Measurements from ENCODE around the gene OR4D5. TPM values are rescaled to one million over a fixed set of nuclear protein-coding genes. Genes with fewer than 3 reads are reported as not detected.

OR4D5 gene
- total RNA-seq, 1 donor from 2014 or later: not detected

DNA sequence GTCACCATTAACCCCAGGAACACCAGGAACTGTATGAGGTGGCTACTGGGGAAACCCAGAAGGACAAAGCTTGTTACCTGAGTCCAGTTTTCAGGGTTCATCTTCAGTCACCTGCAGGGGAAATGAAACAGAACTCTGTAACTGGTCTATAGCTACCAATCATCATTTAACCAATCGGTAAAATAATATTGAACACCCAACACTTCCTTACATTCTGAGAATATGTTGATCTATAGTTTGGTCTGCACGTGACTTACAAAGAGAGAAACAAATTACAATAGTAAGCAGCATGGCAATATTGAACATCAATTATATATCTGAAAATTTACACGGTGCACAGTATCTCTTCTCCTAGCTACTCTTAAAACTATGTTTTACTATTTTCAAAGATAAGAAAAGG lies 4.3 kb downstream of the OR4D5 start, which contains the start of gene OR6T1:
Gene OR6T1 (minus strand): TSS at position 101 of the 400 bp plus-strand sequence. CDS start 0 bp downstream, at position 101.
- Mint-ChIP-seq H3K27ac (ENCODE audit: unreplicated experiment) (no peak within 1 kb of the TSS), H3K4me1 (ENCODE audit: unreplicated experiment) (no peaks in the 10 kb centered on the region), H3K27me3 (ENCODE audit: unreplicated experiment) (peaks cover 3% of the 10 kb centered on the region), H3K4me3 (ENCODE audit: unreplicated experiment) (no peak within 1 kb of the TSS), H3K36me3 (ENCODE audit: low read depth, unreplicated experiment) (no peaks in the 10 kb centered on the region), H3K9me3 (ENCODE audit: unreplicated experiment) (no peaks in the 10 kb centered on the region)
- DNase-seq (ENCODE audit: low spot score): no peak
- TF ChIP-seq, protein P1, sequence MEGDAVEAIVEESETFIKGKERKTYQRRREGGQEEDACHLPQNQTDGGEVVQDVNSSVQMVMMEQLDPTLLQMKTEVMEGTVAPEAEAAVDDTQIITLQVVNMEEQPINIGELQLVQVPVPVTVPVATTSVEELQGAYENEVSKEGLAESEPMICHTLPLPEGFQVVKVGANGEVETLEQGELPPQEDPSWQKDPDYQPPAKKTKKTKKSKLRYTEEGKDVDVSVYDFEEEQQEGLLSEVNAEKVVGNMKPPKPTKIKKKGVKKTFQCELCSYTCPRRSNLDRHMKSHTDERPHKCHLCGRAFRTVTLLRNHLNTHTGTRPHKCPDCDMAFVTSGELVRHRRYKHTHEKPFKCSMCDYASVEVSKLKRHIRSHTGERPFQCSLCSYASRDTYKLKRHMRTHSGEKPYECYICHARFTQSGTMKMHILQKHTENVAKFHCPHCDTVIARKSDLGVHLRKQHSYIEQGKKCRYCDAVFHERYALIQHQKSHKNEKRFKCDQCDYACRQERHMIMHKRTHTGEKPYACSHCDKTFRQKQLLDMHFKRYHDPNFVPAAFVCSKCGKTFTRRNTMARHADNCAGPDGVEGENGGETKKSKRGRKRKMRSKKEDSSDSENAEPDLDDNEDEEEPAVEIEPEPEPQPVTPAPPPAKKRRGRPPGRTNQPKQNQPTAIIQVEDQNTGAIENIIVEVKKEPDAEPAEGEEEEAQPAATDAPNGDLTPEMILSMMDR (IDR thresholded peaks at IDR 0.05; ENCODE audit: unreplicated experiment): no peak

DNA sequence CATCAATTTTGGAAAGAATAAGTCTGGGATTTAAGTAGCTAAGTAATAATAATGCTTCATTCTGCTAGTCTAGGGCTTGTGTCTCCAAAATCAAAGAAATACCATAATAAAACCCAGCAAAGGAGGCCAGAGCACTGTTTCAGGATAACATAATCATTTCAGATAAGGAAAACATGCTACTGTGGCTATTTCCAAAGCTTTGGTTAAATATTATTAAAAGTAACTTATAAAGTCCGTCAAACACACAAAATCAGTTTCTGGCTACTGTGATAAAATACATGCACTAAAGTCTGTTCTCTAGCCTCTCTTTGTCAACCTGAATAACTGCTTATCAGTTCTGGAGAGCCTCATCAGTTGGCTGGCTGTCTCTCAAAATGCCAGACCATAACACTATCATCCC lies 5.7 kb downstream of the OR4D5 start:
- TF ChIP-seq, protein P1 (IDR thresholded peaks at IDR 0.05; ENCODE audit: unreplicated experiment): no peak
- Mint-ChIP-seq H3K4me1 (ENCODE audit: unreplicated experiment) (no peaks in the 10 kb centered on the region), H3K36me3 (ENCODE audit: low read depth, unreplicated experiment) (no peaks in the 10 kb centered on the region), H3K4me3 (ENCODE audit: unreplicated experiment) (no peak overlapping the region), H3K27me3 (ENCODE audit: unreplicated experiment) (peaks cover 3% of the 10 kb centered on the region), H3K27ac (ENCODE audit: unreplicated experiment) (no peak overlapping the region), H3K9me3 (ENCODE audit: unreplicated experiment) (no peaks in the 10 kb centered on the region)
- no peak for DNase-seq (ENCODE audit: low spot score)

DNA sequence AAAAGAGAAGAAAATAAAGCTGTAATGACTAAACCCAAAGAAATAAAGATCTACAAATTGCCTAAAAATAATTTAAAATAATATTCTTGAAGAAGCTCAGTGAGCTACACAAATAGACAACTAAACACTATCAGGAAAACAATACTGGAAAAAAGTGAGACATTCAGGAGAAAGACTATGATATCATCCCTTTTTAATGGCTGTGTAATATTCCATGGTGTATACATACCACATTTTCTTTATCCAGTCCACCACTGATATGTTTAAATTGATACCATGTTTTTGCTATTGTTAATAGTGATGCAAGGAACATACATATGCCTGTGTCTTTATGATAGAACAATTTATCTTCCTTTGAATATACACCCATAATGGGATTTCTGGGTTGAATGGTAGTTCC lies 17.3 kb downstream of the OR4D5 start:
- TF ChIP-seq, protein P1 (IDR thresholded peaks at IDR 0.05; ENCODE audit: unreplicated experiment): no peak
- Mint-ChIP-seq H3K9me3 (ENCODE audit: unreplicated experiment) (no peaks in the 10 kb centered on the region), H3K27me3 (ENCODE audit: unreplicated experiment) (peaks cover 1% of the 10 kb centered on the region), H3K4me1 (ENCODE audit: unreplicated experiment) (peaks cover 4% of the 10 kb centered on the region), H3K4me3 (ENCODE audit: unreplicated experiment) (no peak overlapping the region), H3K36me3 (ENCODE audit: low read depth, unreplicated experiment) (no peaks in the 10 kb centered on the region), H3K27ac (ENCODE audit: unreplicated experiment) (no peak overlapping the region)
- DNase-seq (ENCODE audit: low spot score): no peak

DNA sequence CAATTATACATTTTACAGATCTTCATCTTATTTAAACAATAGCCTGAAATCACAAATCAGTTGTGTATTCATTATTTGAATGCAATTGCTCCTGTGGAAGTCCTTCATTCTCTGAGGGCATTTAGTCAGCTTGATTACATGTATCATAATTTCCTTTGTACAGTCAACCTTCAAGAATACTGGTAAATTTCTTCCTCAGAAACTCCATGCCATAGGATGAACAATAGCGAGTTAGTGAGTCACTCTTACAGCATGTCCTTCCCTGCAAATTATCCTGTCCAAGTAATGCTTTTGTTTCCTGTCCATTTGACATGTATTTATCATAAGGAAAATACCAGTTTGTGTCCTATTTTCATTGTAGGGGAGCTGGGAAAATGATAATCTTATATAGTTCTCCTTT lies 34.4 kb downstream of the OR4D5 start:
- Mint-ChIP-seq H3K27ac (ENCODE audit: unreplicated experiment) (no peak overlapping the region), H3K4me3 (ENCODE audit: unreplicated experiment) (no peak overlapping the region), H3K27me3 (ENCODE audit: unreplicated experiment) (peaks cover 3% of the 10 kb centered on the region), H3K9me3 (ENCODE audit: unreplicated experiment) (no peaks in the 10 kb centered on the region), H3K4me1 (ENCODE audit: unreplicated experiment) (peaks cover 8% of the 10 kb centered on the region), H3K36me3 (ENCODE audit: low read depth, unreplicated experiment) (no peaks in the 10 kb centered on the region)
- TF ChIP-seq, protein P1 (IDR thresholded peaks at IDR 0.05; ENCODE audit: unreplicated experiment): no peak
- no peak for DNase-seq (ENCODE audit: low spot score)

DNA sequence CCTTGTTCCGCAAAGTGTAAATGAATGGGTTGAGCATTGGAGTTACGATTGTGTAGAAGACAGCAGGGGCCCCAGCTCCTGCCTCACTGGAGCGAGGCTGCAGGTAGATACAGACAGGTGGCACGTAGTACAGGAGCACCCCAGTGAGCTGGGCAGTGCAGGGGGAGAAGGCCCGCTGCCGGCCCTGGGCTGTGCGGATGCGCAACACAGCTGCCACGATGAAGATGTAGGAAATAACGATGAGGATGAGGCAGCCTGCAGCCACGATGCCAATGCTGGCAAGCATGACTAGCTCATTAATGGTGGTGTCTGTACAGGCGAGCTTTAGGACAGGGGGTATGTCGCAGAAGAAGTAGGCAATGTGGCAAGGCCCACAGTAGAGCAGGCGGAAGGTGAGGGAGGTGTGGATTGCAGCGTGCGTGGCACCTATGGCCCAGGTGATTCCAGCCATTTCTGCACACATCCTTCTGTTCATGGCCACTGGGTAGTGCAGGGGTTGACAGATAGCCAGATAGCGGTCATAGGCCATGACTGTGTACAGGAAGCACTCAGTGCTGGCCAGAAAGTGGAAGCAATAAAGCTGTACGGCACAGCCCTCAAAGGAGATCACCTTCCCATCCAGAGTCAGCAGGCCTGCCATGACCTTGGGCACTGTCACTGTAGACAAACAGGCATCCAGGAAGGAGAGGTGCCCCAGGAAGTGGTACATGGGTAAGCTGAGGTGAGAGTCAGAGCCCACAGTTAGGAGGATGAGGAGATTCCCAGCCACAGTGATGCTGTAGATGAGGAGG lies 37.5 kb downstream of the OR4D5 start:
- H3K27ac Mint-ChIP-seq (ENCODE audit: unreplicated experiment): no peak overlapping the region
- no peak for DNase-seq (ENCODE audit: low spot score)
- H3K9me3 Mint-ChIP-seq (ENCODE audit: unreplicated experiment): no peaks in the 10 kb centered on the region
- H3K27me3 Mint-ChIP-seq (ENCODE audit: unreplicated experiment): peaks cover 3% of the 10 kb centered on the region
- H3K4me3 Mint-ChIP-seq (ENCODE audit: unreplicated experiment): no peak overlapping the region
- H3K36me3 Mint-ChIP-seq (ENCODE audit: low read depth, unreplicated experiment): no peaks in the 10 kb centered on the region
- TF ChIP-seq, protein P1 (IDR thresholded peaks at IDR 0.05; ENCODE audit: unreplicated experiment): no peak
- peaks cover 8% of the 10 kb centered on the region for H3K4me1 Mint-ChIP-seq (ENCODE audit: unreplicated experiment)
